Gastroesophageal sphincter (tissue), 2 donors: ENCODE results near the gene PHF21B.

Source experiments
- EP300 ChIP-seq: sonication (generic); formaldehyde crosslinking; IDR thresholded peaks from one replicate; pipeline ENCODE4 v1.6.1; 2017; ENCODE audit warnings: antibody characterized with exemption, mild to moderate bottlenecking
- POLR2AphosphoS5 ChIP-seq: sonication (generic); formaldehyde crosslinking; IDR thresholded peaks from one replicate; pipeline ENCODE4 v1.6.1; 2017; ENCODE audit warnings: antibody characterized with exemption

DNA sequence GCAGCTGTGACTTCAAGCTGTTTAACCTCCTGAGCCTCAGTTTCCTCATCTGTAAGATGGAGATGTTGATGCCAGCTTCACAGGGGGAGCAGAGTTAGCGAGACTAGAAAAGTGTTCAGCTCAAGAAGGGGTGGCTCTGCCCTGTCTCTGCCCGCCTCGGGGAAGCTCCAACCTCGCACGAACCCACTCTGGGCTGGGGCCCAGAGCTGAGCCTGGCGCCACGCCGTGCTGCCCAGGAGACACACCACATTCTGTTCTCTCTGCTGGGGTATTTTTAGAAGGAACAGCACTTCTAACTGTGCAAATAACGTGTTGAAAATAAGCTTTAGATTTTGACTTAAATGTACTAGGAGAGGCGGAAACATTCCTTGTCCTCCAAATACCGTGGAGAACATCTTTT lies 74.1 kb downstream of the PHF21B start:
- TF ChIP-seq EP300: no peak
- TF ChIP-seq POLR2AphosphoS5: no peak
